Activated T-cell treated with anti-CD3 and anti-CD28 coated beads for 4 hours (primary cell): ENCODE data around the gene ZNF518B.

Experiments used
- DNase-seq: peaks from one replicate; pipeline ENCODE4 v3.0.0-alpha.2; 2020

Gene ZNF518B

GRCh38 chr4:10457255-10457801, at the start of gene ZNF518B:
Gene ZNF518B (minus strand): TSS chr4:10457426. CDS start chr4:10446328, 11,098 bp downstream.
- DNase-seq = peak; percentile 70

GRCh38 chr4:10506077-10506476, 48.9 kb upstream of the ZNF518B start:
- no peak for DNase-seq

GRCh38 chr4:10504570-10505179, 47.4 kb upstream of the ZNF518B start:
- no peak for DNase-seq

GRCh38 chr4:10502717-10503116, 45.5 kb upstream of the ZNF518B start:
- no peak for DNase-seq

- DNase-seq = no peak
Measured at GRCh38 chr4:10500776-10501175, 43.5 kb upstream of the ZNF518B start.

GRCh38 chr4:10496200-10496599, 39.0 kb upstream of the ZNF518B start:
- DNase-seq = no peak

- no peak for DNase-seq
Measured at GRCh38 chr4:10495651-10496050, 38.4 kb upstream of the ZNF518B start.

GRCh38 chr4:10492464-10492863, 35.2 kb upstream of the ZNF518B start:
- DNase-seq = no peak

- no peak for DNase-seq
Measured at GRCh38 chr4:10491401-10491800, 34.2 kb upstream of the ZNF518B start.

GRCh38 chr4:10490996-10491395, 33.8 kb upstream of the ZNF518B start:
- no peak for DNase-seq

- DNase-seq = no peak
Measured at GRCh38 chr4:10482913-10483312, 25.7 kb upstream of the ZNF518B start.

GRCh38 chr4:10480616-10481015, 23.4 kb upstream of the ZNF518B start:
- no peak for DNase-seq

- DNase-seq = no peak
Measured at GRCh38 chr4:10478621-10479020, 21.4 kb upstream of the ZNF518B start.

- DNase-seq = no peak
Measured at GRCh38 chr4:10470505-10470904, 13.3 kb upstream of the ZNF518B start.

- DNase-seq = no peak
Measured at GRCh38 chr4:10466161-10466560, 8.9 kb upstream of the ZNF518B start.

- no peak for DNase-seq
Measured at GRCh38 chr4:10462876-10463275, 5.7 kb upstream of the ZNF518B start.

GRCh38 chr4:10461850-10462400, 4.7 kb upstream of the ZNF518B start:
- no peak for DNase-seq

GRCh38 chr4:10461091-10461849, 4.0 kb upstream of the ZNF518B start:
- DNase-seq = peak; percentile 51

GRCh38 chr4:10460313-10461047, 3.3 kb upstream of the ZNF518B start:
- no peak for DNase-seq

- no peak for DNase-seq
Measured at GRCh38 chr4:10459305-10459704, 2.1 kb upstream of the ZNF518B start.

- no peak for DNase-seq
Measured at GRCh38 chr4:10458177-10458576, 951 bp upstream of the ZNF518B start.

GRCh38 chr4:10456595-10457254, 501 bp downstream of the ZNF518B start:
- peak; percentile 31 for DNase-seq

GRCh38 chr4:10456260-10456594, 999 bp downstream of the ZNF518B start:
- no peak for DNase-seq
